ENCODE results near the gene SELENOM.

The SELENOM gene

DNA sequence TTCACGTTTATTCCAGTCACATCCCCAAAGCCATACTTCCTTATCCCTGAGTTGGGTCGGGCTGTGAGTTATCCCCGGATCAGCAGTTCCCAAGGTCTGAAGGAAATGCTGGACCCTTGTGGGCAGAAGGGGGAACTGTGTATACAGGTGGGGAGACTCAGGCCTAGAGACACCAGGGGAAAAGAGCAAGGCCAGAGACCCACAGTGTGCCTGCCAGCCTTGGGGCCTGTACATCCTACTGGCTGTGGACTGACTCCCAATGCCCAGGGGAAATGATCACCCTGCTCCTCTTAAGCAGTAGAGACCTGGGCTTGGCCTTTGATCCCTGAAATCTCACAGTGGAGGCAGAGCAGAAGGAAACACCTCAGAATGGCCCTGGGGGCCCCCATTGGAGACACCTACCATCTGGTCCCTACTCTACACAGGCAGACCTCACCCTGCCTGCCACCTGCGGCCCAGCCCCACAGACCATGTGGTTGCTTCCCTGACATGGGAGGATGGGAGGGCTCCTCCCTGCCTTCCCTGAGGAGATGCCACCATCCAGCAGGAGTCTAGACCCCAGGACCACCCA, 1.3 kb downstream of the SELENOM start:
- Histone ChIP-seq H3K27me3 (ENCODE audit: insufficient read depth, poor library complexity, severe bottlenecking) (peaks cover 3% of the 10 kb centered on the region), H3K27ac (replicated peaks) (no peak overlapping the region), H3K4me3 (replicated peaks; ENCODE audit: insufficient read depth, low read length) (no peak overlapping the region)
- no peak for DNase-seq (ENCODE audit: low read depth in 1 of 2, low spot score in 1 of 2)
- no peak for TF ChIP-seq CTCF (IDR thresholded peaks at IDR 0.05; ENCODE audit: insufficient read depth, low read length)
- TF ChIP-seq POLR2AphosphoS5 (IDR thresholded peaks at IDR 0.05; ENCODE audit: low read depth), result no peak
- no peak for TF ChIP-seq SPI1 (IDR thresholded peaks at IDR 0.05; ENCODE audit: borderline replicate concordance, low read depth)
- TF ChIP-seq, protein P1, sequence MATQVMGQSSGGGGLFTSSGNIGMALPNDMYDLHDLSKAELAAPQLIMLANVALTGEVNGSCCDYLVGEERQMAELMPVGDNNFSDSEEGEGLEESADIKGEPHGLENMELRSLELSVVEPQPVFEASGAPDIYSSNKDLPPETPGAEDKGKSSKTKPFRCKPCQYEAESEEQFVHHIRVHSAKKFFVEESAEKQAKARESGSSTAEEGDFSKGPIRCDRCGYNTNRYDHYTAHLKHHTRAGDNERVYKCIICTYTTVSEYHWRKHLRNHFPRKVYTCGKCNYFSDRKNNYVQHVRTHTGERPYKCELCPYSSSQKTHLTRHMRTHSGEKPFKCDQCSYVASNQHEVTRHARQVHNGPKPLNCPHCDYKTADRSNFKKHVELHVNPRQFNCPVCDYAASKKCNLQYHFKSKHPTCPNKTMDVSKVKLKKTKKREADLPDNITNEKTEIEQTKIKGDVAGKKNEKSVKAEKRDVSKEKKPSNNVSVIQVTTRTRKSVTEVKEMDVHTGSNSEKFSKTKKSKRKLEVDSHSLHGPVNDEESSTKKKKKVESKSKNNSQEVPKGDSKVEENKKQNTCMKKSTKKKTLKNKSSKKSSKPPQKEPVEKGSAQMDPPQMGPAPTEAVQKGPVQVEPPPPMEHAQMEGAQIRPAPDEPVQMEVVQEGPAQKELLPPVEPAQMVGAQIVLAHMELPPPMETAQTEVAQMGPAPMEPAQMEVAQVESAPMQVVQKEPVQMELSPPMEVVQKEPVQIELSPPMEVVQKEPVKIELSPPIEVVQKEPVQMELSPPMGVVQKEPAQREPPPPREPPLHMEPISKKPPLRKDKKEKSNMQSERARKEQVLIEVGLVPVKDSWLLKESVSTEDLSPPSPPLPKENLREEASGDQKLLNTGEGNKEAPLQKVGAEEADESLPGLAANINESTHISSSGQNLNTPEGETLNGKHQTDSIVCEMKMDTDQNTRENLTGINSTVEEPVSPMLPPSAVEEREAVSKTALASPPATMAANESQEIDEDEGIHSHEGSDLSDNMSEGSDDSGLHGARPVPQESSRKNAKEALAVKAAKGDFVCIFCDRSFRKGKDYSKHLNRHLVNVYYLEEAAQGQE (IDR thresholded peaks at IDR 0.05; ENCODE audit: insufficient replicate concordance, low read depth), result no peak
- TF ChIP-seq GABPA (IDR thresholded peaks at IDR 0.05; ENCODE audit: low read depth), result no peak

DNA sequence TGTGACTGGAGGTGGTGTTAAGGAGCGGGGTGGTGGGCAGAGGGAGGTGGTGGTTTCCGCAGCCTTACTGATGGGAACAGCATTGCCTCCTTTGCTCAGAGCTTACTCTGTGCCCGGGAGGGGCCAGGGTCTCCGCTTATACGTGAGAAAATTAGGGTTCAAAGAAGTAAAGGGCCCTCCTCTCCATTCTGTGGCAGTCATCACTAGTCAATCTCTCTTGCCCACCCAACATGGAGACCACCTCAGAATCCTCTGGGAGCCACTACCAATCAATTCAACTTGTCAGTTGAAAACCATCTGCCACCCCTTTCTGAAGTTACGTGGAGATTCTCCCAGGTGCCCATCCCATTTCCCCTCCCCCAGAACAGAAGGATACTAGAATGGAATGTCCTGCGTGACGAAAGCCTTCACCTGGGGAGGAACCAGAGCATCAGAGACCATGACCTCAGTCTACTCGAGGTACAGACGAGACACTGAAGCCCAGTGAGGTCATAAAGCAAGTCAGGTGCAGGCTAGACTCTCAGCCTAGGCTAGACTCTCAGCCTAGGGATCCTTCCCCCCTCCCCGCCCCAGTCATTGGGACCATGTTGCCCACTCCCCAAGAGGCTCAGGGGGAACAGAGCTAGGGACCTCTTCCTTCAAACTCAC, 2.0 kb downstream of the SELENOM start:
- TF ChIP-seq, protein P1 (IDR thresholded peaks at IDR 0.05; ENCODE audit: insufficient replicate concordance, low read depth), result no peak
- TF ChIP-seq CTCF (IDR thresholded peaks at IDR 0.05; ENCODE audit: insufficient read depth, low read length), result no peak
- no peak for TF ChIP-seq SPI1 (IDR thresholded peaks at IDR 0.05; ENCODE audit: borderline replicate concordance, low read depth)
- no peak for TF ChIP-seq POLR2AphosphoS5 (IDR thresholded peaks at IDR 0.05; ENCODE audit: low read depth)
- no peak for TF ChIP-seq GABPA (IDR thresholded peaks at IDR 0.05; ENCODE audit: low read depth)
- H3K27me3 ChIP-seq (ENCODE audit: insufficient read depth, poor library complexity, severe bottlenecking), result peaks cover 3% of the 10 kb centered on the region
- H3K4me3 ChIP-seq (replicated peaks; ENCODE audit: insufficient read depth, low read length), result no peak overlapping the region
- H3K27ac ChIP-seq (replicated peaks), result no peak overlapping the region
- no peak for DNase-seq (ENCODE audit: low read depth in 1 of 2, low spot score in 1 of 2)

GRCh38 chr22:31104869-31105268, 2.5 kb downstream of the SELENOM start:
- no peak for TF ChIP-seq POLR2AphosphoS5 (IDR thresholded peaks at IDR 0.05; ENCODE audit: low read depth)
- TF ChIP-seq, protein P1 (IDR thresholded peaks at IDR 0.05; ENCODE audit: insufficient replicate concordance, low read depth), result no peak
- no peak for TF ChIP-seq SPI1 (IDR thresholded peaks at IDR 0.05; ENCODE audit: borderline replicate concordance, low read depth)
- TF ChIP-seq CTCF (IDR thresholded peaks at IDR 0.05; ENCODE audit: insufficient read depth, low read length), result no peak
- TF ChIP-seq GABPA (IDR thresholded peaks at IDR 0.05; ENCODE audit: low read depth), result no peak
- DNase-seq (ENCODE audit: low read depth in 1 of 2, low spot score in 1 of 2), result no peak
- Histone ChIP-seq H3K4me3 (replicated peaks; ENCODE audit: insufficient read depth, low read length) (no peak overlapping the region), H3K27ac (replicated peaks) (no peak overlapping the region), H3K27me3 (ENCODE audit: insufficient read depth, poor library complexity, severe bottlenecking) (peaks cover 3% of the 10 kb centered on the region)
